GM18870 (cell line): ENCODE data around the gene SEMA3D.

Experiments used
- ATAC-seq: cut with Tn5 transposase; IDR thresholded peaks from one replicate; pipeline ENCODE4 v1.9.1; 2021; ENCODE audit warnings: moderate library complexity; ENCODE audit not compliant: unreplicated experiment

The SEMA3D gene

DNA sequence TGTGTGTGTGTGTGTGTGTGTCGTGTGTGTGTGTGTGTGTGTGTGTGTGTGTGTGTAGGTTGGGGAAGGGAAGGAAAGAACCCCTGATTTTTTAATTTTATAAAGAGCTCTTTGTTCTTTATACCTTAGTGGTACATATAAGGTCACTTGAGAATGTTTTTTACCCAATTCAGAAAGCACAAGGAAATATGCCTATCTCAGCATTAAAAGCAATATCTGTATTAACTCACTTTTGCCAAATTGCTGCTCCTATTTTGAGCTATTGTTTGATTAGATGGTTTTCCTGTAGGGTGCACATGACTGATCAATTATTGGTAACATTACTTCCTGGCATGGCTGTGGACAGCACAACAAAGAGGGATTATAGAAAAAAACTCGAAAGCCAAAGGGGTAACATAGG, 60.5 kb downstream of the SEMA3D start:
- ATAC-seq: no peak

DNA sequence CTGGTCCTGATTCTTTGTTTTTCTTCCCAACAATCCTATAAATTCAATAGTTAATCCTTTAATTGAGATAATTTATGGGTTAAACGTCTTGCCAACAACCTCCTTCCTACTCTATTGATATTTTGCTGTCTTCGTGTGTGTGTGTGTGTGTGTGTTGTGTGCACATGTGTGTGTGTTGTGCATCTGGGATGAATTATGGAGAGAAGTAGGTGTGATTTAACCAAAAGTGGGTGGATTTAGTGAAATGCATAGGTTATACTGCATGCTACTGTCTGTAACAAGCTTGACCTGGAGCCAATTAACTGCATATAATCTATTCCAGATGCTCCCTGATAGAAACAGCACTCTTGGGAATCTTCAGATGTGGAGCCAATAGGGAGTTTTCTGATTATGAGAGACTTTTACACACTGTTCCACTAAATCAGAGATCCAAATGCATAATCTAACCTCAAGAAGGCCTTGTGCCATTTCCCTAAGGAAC, 61.2 kb downstream of the SEMA3D start:
- no peak for ATAC-seq

DNA sequence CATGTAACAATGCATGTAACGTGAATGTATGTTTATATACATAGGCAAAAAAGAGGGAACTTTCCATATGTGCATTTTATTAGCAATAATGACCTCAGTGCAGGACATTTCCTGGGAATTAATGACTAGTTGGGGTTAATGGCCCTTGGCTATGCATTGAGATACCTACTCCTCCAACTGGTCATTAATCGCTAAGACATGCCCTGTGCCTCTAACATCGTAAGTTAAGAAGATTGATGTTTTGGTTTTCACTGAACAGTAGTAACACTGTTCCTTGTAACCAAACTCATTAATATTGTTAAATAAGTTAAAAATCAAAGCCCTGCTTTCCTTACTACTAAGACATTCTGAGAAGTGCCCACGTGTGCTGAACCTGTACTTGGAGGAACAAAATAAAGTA, 61.7 kb downstream of the SEMA3D start:
- ATAC-seq: no peak

DNA sequence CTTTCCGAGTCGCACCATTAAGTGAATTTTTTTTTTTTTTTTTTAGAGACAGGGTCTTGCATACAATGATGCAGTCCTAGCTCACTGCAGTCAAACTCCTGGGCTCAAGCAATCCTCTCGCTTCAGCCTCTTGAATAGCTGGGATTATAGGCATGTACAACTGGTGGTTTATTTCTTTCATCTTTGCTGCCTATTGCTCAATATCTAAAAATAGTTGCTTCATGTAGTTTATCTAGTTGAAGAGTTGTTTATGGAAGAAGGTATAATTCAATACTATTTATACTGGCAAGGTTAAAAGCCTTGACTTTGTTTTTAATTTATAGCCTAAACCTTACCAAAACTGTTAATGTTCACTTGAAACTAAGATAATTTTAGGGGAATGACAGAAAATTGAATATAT, 66.9 kb downstream of the SEMA3D start:
- no peak for ATAC-seq

DNA sequence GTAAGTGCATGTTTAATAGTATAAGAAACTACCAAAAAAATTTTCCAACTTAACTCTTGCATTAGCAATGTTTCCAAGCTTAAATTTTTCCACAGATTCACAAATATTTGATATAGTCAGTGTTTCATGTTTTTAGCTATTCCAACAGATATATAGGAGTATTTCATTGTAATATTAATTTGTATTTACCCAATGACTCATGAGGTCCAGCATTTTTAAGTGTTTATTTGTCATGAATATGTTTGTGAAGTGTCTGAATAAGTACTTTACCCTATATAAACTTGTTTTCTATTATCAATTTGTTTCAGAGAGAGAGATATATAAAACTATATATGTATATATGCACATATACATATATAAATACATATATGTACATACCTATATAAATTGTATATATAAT, 71.0 kb downstream of the SEMA3D start:
- no peak for ATAC-seq

DNA sequence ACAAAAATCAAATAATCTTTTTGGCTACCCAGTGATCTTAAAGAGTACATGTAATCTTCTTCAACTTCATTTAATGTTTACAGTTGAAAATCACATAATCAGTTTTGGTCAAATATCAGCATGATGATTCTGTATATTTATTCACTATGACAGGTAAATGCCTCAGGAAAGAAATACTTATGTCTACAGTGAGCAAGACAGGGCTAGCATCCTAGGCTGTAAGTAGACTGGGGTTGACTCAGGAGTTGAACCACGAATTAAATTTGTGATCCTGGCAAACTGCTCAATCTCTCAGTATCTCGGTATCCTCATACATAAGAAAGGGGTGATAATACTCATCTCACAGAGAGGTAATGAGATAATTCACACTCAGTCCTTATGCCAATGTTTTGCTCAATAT, 71.8 kb downstream of the SEMA3D start:
- no peak for ATAC-seq

DNA sequence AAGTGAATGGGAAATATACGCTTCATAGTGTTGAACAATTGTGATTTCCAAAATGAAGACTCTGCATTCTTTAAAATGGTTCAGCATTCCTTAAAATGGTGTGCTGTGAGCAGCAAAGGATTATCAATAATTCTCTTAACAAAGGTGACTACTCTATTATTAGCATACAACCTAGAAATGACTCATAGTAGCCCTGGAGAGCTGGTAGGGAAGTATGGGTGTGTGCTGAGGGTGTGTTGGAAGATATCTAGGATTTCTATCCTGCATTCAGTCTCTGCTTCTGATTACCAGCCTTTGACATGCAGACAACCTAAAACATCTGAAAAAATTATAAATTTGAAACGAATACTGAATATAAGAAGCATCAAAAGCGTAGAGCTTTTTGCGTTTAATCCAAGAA, 72.5 kb downstream of the SEMA3D start:
- no peak for ATAC-seq

DNA sequence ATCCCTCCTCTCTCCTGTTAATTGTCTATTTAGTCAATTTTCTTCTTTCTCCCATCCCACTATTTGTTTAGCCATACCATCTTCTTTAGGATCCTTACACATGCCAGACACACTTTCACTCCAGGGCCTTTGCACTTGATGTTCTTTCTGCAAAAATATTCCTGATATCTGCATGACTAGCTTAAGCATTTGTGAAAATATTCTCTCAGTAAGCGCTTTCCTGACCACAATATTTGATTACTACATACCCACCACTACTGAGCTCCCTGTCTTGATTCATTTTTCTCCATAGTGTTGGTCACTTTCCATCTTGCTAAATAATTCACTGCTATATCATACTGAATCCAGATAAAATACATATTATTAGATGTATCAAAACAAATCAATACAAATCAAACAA, 75.1 kb downstream of the SEMA3D start:
- no peak for ATAC-seq

DNA sequence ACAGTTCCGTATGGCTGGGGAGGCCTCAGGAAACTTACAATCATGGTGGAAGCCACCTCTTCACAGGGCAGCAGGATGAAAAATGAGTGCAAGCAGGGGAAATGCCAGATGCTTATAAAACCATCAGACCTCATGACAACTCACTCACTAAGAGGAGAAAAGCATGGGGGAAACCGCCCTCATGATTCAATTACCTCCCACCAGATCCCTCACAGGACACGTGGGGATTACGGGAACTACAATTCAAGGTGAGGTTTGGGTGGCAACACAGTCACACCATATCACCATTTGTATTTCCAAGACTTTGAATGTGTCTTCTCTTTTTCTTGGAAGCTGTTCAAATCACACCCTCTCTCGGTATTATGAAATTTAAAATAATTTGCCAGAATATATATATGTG, 80.1 kb downstream of the SEMA3D start:
- ATAC-seq: no peak

DNA sequence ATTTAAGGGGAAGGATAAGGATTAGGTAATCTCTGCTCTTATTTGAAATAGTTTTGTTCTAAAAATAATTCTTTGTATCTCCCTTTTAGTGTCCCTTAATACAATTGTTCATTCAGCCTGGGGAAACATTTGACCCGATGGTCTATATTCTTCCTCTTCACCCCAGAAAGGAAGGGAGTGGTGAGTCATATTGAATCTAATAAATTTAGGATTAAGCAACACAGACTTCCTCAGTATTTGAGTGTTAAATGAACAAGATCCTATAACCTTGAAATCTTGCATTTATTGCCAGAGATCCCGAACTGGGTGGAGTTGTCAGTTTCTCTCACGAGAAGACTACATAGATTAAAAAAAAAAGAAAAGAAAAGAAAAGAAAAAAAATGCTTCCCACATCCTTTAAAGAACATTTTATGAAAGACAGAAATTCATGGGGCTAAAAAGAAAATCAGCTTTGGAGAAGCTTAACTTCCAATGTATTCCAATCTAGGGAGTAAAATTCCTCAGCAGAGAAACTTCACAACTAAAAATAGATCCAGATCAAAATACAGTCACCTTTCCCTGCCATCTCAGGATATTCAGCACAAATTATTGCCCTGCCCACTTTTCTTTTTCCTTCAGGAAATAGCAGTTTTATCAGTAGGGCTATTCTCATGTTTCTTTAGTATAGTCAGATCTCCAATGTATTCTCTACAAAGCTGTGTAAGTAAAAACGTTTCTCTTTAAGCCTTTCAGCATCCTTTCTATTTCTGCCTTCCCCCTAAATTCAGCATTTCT, 82.2 kb downstream of the SEMA3D start:
- ATAC-seq: no peak

DNA sequence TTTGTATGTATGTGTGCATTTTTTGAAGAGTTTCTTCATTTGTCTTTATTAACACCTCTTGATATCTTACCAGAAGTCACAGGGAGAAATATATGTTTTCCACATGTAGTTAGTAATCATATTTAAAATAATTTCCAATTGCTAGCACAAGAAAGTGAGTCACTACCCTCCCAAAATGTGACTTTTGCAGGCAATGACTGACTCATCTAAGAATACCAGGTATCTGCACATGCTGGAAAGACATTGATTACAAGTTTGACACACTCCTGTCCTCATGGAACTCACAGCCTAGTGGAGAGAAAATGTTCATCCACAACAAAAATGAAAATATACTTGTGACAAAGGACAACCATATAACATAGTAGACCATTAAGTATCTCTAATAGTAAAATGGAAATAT, 82.9 kb downstream of the SEMA3D start:
- no peak for ATAC-seq

DNA sequence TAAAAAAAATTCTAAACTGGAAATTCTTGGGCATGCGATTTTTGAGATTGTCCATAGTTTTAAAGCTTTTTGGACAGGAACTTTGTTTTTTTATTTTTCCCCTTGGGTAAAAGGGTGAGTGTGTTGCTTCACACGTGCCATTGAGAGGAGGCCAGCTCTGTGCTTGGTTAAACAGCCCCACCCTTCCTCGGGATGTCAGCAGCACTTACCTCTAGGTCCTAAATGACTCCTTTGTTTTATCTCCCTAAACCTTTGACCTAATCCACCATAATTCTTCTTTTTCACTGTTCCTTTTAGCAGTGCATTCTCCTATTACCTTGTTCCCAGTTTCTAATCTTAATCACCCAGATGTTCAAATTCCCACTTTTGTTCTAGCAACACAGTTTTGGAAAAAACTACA, 83.5 kb downstream of the SEMA3D start:
- no peak for ATAC-seq

DNA sequence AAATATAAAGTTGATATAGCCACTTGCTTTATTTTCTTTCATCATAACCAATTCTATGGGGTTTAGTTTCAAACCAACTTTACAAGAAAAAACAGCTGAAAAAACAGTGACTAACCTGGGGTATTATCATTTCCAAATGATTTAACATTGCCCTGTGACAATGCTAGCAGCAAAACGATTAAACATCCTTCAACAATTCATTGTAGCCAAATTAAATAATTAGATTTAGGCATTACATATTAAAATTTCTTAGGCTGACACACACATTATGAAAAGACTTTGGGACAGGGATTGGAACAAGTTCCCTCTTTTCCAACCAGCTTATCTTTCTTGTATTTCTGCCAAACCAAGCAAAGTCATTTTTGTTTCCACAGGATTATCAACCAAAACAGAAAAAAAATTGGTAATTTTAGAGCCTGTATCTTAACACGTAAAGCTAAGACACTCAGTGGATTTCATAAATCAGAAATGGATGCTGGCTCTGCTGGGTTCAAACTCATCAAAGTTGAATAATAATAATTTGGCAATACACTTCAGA, 84.0 kb downstream of the SEMA3D start:
- no peak for ATAC-seq

DNA sequence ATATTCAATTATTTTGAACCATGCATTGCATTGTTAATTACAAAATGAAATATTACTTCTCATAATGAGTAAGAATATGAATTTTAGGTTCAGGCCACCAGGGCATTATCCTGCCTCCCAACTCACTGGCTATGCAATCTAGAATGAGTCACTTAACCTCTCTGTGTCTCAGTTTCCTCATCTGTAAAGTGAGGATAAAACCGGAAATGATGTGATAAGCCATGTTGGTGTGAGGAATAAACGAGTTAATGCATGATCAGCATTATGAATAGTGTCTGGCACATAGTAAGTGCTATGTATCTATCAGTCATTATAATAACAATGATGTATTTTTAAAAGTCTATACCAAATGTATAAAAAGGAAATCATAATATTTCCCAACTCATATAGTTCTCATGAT, 85.5 kb downstream of the SEMA3D start:
- ATAC-seq: no peak

DNA sequence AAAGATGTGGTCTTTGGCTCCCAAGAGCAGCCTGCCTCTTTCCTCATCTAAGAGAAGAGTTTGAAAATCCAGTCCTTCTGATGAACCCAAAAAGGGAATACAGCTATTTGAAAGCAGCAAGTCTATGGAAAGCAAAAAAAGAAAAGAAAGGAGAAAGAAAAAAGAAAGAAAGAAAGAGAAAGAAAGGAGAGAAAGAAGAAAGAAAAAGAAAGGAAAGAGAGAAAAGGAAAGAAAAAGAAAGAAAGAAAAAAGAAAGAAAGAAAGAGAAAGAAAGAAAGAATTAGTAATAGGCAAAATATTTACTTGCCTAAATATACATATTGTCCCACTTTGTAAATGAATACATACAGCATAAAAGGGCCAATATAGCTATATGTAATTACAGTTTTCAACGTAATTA, 89.0 kb downstream of the SEMA3D start:
- ATAC-seq: no peak

DNA sequence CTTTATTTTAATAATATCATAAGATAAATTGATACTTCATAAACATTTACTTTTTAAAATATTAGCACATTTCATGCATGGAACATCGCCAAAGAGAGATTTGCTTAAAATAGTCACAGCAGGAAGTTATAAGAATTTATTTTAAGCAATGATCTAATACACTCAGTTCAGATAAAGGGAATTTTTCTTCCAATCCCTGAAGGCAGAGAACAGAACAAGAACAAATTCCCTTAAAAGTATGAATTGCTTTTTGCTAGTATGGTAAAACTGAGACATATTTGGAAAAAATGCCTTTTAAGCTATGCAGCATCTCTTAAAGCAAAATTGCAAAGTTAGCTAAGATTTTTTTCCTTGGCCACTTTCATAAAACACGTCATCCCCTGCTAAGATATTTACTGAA, 91.0 kb downstream of the SEMA3D start:
- ATAC-seq: no peak

DNA sequence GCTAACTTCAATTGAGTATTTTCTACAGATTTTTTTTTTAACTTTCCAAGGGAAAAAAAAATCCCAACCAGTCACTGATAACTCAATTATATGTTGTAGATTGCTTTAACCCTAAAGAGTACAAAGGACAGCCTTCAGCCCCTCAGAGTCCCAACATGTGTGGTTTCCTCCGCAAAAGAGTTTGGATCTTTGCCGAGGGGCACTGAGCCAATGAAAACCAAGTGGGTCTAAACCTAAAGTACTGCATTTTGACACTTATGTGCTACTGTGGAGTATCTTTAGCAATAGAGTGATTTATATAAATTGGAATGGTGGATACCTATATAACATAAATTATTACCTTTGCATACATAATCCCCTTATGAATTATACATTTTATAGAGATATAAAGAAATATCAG, 91.5 kb downstream of the SEMA3D start:
- ATAC-seq: no peak

DNA sequence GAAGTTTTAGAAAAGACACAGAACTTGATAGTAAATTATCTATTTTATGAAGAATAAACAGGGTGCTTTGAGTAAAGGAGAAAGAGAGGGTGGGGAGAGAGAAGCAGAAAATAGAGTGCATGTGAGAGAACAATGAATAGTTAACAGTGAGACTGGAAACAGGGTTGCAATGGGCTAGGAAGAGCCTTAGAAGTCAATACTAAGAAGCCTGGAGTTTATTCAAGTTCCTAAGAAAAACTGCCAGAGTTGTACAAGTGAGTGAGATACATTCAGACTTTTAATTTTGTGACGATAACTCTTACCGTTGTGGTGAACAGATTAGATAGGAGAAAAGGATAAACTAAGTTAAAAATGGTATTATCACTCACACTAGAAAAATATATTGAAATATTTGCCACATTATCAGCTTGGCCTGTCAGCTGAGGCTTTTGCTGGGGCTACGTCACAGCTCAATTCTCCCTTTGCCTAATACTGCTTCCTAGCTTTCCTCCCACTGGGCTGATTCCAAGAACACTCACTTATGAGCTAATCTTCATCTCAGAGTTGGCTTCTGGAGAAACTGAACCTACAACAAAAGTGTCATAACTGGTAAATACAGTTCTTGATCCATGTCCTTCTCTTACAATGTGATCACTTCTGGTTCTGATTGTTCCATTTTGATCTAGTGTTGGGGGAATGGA, 92.7 kb downstream of the SEMA3D start:
- no peak for ATAC-seq

DNA sequence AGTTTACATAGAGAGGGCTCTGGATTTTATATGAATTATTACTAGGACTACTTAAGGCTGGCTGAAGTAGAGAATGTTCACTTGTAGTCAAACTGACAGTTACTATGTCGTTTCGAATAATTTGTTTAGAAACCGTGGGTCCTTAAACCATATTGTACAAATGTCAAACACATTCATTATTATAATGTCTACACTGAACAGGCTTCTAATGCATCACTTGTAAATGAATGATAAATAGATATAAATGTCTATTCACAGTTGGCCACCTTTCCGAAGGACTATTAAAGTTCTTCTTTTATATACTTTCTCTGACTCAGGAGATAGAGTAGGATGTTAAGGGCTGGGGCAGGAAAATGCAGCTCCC, 95.3 kb downstream of the SEMA3D start:
- no peak for ATAC-seq

DNA sequence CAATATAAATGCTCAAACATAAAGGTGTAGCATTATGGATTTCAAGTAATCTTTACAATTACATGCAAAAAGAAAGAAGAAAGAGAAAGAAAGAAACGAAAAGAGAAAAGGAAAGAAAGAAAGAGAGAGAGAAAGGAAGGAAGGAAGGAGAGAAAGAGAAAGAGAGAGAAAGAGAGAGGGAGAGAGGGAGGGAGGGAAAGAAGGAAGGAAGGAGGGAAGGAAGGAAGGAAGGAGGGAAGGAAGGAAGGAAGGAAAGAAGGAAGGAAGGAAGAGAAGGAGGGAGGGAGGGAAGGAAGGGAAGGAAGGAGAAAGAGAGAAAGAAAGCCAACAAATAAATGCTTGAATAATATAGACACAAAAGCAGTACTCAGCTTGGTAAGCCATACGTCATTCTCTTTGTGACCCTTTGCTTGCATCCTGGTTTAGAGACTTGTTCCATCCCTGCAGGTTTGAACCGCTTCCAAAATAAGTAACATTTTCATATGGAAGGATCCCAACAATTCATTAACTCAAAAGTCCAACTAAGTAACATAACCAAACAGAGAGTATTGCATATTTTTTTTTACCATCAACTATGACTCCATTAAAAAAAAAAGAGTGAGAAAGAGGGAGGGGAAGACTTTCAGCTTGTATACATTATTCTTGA, 95.8 kb downstream of the SEMA3D start:
- no peak for ATAC-seq

DNA sequence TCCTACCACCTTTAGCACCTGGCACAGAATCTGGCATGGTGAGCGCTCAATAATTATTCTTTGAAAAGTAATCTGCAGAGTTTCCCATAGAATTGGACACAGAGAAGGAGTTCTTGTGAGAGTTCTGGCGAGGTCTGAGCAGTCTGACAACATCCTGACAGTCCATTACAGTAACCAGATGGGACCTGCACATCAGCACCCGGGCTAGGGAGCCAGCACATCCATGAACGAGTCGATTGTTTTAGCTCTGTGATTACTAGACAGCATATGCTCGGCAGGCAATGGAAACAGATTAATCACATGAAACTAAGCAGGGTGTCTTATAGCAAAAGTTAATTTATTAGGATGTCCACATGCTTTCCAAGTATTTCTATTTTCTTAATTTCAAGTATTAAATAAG, 96.7 kb downstream of the SEMA3D start:
- ATAC-seq: no peak

DNA sequence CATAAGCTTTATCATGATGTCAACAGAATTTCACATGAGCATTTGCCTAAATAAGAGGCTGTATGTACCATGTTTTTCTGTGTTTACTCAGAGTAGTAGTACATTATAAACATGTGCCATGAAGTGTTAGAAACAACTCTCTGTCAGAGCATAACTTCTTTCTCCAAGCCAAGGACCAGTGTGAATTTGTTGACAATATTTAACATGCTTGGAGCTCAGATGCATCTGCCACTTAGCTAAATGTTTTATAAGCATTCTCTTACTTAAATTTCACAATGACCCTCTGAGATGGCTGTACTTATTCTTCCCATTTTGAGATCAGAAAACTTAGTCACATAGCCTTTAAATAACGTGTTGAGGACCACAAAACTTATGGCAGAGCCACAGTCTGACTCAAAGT, 105.0 kb downstream of the SEMA3D start:
- no peak for ATAC-seq
